DOHH2 (cell line): ENCODE data around the gene NYNRIN.

Source experiments
- CTCF ChIP-seq: fragments of 200-600 bp; sonication (generic); IDR thresholded peaks from one replicate; pipeline ENCODE4 v1.5.1; 2014; ENCODE audit warnings: antibody characterized with exemption, mild to moderate bottlenecking, low read depth, low read length; ENCODE audit not compliant: poor library complexity, severe bottlenecking
- EZH2phosphoT487 ChIP-seq: fragments of 200-600 bp; sonication (generic); IDR thresholded peaks from 2 replicates; pipeline ENCODE4 v1.6.1; 2017; ENCODE audit warnings: borderline replicate concordance, mild to moderate bottlenecking, antibody characterized with exemption, low read length, moderate library complexity, mixed read lengths

GRCh38 chr14:24394275-24394674 lies 4.5 kb upstream of the NYNRIN start:
- TF ChIP-seq CTCF, result no peak
- TF ChIP-seq EZH2phosphoT487, result no peak
